Fibroblast of mammary gland (primary cell): ENCODE data around the gene ACVR2B.
A peak's percentile ranks its signal among the peaks of the same experiment; 100 is the strongest.

Experiments
- DNase-seq: peaks from one replicate; pipeline ENCODE4 v3.0.0-alpha.2; 2010; ENCODE audit warnings: low read depth
- H3K4me3 ChIP-seq: 2 replicates; pipeline ENCODE4 v1.5.1; 2011; ENCODE audit warnings: low read depth, mild to moderate bottlenecking, low read length, moderate library complexity; ENCODE audit not compliant: control insufficient read depth
- TF ChIP-seq, protein P1 (sequence below): conservative IDR thresholded peaks from 2 replicates; pipeline ENCODE4 v1.5.1; 2011; ENCODE audit warnings: low read depth, low read length, inconsistent platforms; ENCODE audit not compliant: control insufficient read depth, insufficient read depth

The ACVR2B gene

DNA sequence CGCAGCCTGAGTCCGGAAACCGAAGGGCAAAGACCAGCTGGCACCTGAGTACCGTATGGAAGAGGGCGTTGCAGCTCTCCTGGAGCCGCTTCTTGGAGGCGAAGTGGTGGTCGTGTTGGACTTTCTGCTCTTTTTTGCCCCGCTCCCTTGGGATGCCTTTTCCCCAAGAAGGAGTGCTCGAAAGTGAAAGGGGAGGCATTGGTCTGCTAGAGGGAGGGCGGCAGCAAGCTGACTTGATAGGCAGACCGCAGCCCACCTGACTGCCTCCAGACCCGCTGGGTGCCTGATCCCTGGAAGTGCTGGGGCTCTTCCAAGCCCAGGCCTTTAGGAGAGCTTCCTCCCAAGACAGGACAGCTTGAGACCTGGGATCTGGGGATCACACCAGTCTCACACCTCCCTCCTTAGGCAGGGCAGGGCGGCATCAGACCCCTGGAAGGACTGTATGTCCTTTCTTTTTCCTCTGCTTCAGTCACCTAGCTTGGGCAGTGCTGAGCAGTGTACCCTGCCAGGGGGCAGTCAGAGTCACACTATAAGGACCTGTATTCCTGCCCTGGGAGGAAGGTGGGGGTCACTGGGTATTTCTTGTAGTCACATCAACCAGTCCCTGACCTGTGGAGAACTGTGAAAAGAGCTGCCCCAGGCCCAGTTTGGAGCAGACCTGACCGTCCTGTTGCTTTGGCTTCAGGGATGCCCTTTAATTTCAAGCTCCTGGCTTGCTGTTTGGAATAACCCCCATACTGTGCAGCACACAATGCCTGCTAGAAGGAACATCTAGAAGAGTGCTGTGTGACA is 2.1 kb downstream of the ACVR2B start:
- peak overlapping the region; percentile 58 for H3K4me3 ChIP-seq
- DNase-seq: peak; percentile 5
- TF ChIP-seq, protein P1, sequence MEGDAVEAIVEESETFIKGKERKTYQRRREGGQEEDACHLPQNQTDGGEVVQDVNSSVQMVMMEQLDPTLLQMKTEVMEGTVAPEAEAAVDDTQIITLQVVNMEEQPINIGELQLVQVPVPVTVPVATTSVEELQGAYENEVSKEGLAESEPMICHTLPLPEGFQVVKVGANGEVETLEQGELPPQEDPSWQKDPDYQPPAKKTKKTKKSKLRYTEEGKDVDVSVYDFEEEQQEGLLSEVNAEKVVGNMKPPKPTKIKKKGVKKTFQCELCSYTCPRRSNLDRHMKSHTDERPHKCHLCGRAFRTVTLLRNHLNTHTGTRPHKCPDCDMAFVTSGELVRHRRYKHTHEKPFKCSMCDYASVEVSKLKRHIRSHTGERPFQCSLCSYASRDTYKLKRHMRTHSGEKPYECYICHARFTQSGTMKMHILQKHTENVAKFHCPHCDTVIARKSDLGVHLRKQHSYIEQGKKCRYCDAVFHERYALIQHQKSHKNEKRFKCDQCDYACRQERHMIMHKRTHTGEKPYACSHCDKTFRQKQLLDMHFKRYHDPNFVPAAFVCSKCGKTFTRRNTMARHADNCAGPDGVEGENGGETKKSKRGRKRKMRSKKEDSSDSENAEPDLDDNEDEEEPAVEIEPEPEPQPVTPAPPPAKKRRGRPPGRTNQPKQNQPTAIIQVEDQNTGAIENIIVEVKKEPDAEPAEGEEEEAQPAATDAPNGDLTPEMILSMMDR: no peak

DNA sequence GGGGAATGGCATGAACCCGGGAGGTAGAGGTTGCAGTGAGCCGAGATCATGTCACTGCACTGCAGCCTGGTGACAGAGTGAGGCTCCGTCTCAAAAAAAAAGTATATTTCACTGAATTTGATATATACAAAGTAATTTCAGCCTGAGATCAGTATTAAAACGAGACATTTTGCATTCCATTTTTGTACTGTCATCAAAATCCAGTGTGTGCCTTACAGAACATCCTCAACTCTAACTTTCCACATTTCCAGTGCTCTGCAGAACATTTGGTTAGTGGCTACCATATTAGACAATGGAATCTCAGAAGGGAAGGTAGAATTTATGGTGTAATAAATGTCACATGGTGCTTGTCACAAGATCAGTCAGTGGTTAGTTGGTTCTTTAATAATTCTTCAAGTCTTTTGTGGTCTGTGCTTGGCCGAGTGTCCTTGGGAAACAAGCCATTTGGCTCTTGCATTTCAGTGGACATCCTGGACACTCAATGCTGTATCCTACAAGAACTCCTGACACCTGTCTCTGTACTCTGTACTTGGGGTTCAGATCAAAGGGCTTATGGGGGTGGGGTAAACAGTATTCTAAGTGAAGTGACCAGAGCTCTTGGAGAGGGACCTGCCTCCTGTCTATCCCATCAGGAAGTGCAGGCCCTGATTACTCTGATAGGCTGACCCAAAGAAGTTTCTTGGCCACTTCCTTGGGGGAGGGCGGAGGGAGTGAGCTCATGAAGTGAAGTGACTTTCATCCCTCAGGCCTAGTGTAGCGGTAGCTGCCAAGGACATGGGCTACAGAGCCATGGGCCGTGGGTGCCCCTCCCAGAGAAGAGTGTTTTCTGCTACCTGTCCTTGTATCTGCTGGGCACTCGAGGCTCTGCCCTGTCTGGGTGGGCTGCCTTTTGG is 3.7 kb downstream of the ACVR2B start:
- TF ChIP-seq, protein P1: no peak
- DNase-seq: peak; percentile 10
- no peak overlapping the region for H3K4me3 ChIP-seq

DNA sequence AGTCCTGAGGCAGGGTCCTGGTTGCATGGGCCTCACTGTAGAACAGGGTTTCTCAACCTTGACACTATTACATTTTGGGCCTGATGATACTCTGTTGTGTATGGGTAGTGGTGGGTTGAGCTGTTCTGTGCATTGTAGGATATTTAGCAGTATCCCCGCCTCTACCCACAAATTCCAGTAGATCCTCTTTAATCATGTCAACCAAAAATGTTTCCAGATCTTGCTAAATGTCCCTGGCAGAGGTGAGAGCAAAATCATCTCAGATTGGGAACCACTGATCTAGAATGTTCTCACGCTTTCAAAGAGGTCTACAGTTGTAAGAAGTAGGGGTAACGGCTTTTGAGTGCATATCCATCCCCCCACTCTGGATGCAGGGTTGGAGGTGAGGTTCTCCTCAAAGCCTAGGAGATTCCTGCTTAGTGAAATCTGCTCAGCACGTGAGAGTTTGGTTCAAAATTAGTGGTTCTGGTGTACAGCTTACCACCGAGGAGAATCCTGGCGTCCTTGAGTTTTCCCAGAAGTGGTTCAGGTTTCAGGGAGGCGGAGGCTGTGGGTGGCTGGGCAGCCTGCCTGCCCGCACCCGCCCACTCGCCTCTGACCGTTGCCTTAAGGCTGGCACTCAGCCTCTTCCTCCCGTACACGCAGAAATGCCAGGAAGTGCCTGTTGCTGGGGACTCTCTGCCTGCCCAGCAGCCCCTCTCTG is 5.3 kb downstream of the ACVR2B start:
- H3K4me3 ChIP-seq: no peak overlapping the region
- TF ChIP-seq, protein P1: no peak
- DNase-seq: peak; percentile 67

DNA sequence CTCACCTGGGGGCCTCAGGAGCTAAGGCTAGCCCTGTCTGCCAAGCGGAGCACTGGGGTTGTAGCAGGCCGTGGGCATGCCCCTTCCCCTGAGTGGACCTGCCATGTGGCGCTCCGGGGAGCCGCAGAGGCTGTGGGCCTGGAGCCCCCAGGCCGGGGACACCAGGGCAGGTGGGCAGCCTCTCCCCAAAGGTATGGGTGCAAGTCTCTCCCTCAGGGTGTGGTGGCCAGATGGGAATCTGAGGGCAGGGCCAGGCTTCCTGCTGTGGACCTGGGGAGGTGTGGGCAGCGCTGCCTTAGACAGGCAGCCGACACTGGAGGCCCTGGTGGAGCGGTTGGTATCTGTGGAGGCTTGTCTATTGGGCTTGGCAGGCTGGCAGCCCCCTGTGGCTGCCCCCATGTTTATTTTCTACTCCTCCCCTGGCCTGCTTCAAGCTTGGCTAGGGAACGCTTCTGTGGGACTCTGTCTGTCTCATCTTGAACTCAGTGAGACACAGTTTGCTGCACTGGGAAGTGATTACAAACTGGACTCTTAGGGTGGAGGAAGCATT is 5.9 kb downstream of the ACVR2B start:
- TF ChIP-seq, protein P1: no peak
- DNase-seq: no peak
- no peak overlapping the region for H3K4me3 ChIP-seq

DNA sequence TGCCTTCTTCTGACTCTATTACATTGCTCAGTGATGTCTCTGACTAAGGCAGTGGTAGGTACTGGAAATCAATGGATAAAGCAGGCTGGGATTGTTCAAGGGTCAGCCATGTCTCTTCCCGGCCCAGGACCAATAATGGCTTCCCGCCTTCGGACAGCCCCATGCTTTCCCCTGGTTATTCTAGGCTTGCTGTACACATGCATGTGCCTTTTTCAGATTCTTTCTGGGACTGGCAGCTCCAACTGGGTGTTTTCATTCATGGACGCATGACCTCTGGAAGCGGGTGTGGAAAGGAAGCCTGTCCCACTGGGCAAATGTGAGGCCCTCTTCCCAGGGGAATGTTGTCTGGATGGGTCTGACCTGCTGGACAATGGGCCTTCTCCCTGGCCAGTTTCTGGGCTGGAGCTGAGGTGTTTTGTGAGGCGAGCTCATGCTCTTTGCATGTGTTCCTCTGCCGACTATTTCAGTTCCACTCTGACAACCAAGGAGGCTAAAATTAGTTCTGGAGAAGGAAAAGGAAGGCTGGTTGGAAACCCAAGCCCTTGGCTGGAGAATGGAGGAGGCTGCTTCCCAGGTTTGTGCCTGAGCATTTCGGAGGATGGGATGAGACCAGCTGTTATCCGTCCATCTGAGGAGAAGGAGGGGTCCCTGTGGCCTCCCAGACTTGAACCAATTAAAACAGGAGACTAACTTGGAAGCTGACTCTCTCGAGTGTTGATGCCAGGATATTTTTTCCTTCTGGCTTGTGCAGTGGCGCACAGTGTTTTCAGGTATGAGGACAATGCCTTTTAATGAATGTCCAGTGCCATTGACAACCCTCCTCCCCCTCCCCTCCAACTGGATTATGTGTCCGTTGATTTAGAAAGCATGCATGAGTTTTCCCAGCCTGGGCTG is 6.9 kb downstream of the ACVR2B start:
- H3K4me3 ChIP-seq: no peak overlapping the region
- no peak for DNase-seq
- TF ChIP-seq, protein P1: no peak
